Osteoblast (primary cell): Measurements from ENCODE around the gene CATSPERD. TPM values are rescaled to one million over a fixed set of nuclear protein-coding genes. Genes with fewer than 3 reads are reported as not detected.
A peak's percentile ranks its signal among the peaks of the same experiment; 100 is the strongest.

ENCODE experiments used
- DNase-seq: peaks from one replicate; pipeline ENCODE4 v3.0.0; 2011; ENCODE audit warnings: low spot score, mixed read lengths; ENCODE audit not compliant: insufficient read length; ENCODE audit errors: missing footprints
- H2AFZ ChIP-seq: 2 replicates; pipeline ENCODE4 v1.6.0; 2011; ENCODE audit warnings: mild to moderate bottlenecking, low read length
- H3K27ac ChIP-seq: 2 replicates; pipeline ENCODE4 v1.5.1; 2011; ENCODE audit warnings: mild to moderate bottlenecking, low read depth, low read length, moderate library complexity
- H3K27me3 ChIP-seq: 2 replicates; pipeline ENCODE4 v1.6.0; 2012; ENCODE audit warnings: mild to moderate bottlenecking, control low read depth, inconsistent platforms, low read length, moderate library complexity; ENCODE audit not compliant: insufficient read depth
- H3K36me3 ChIP-seq: 2 replicates; pipeline ENCODE4 v1.5.1; 2011; ENCODE audit warnings: mild to moderate bottlenecking, low read length, control low read depth, moderate library complexity; ENCODE audit not compliant: insufficient read depth
- H3K4me1 ChIP-seq: 2 replicates; pipeline ENCODE4 v1.5.1; 2011; ENCODE audit warnings: mild to moderate bottlenecking, low read length, control low read depth, moderate library complexity; ENCODE audit not compliant: insufficient read depth
- H3K4me2 ChIP-seq: 2 replicates; pipeline ENCODE4 v1.6.0; 2011; ENCODE audit warnings: mild to moderate bottlenecking, low read length; ENCODE audit not compliant: insufficient read depth
- H3K4me3 ChIP-seq: fragments of 200-600 bp; sonication (generic); 3 replicates; pipeline ENCODE4 v1.5.1; 2012; ENCODE audit warnings: mild to moderate bottlenecking, low read length, inconsistent platforms; ENCODE audit not compliant: insufficient read depth
- H3K79me2 ChIP-seq: 2 replicates; pipeline ENCODE4 v1.6.0; 2012; ENCODE audit warnings: mild to moderate bottlenecking, low read length, control low read depth, inconsistent platforms; ENCODE audit not compliant: insufficient read depth
- H3K9me3 ChIP-seq: 2 replicates; pipeline ENCODE4 v1.5.1; 2011; ENCODE audit warnings: low read depth, low read length, control low read depth
- H4K20me1 ChIP-seq: 2 replicates; pipeline ENCODE4 v1.6.0; 2012; ENCODE audit warnings: mild to moderate bottlenecking, low read length, control low read depth; ENCODE audit not compliant: insufficient read depth
- CTCF ChIP-seq: IDR thresholded peaks from 2 replicates; pipeline ENCODE4 v1.5.1; 2011; ENCODE audit warnings: mild to moderate bottlenecking, low read depth, low read length, moderate library complexity; ENCODE audit errors: extremely low read depth
- total RNA-seq: library from RNA; depleted of rRNA; stranded (reverse); fragments of >200 nt; gene quantifications from 2 replicates; pipeline ENCODE4 v1.2.3, GENCODE V29; 2012

The CATSPERD gene
- under 0.01 TPM in 2 replicates for total RNA-seq

DNA sequence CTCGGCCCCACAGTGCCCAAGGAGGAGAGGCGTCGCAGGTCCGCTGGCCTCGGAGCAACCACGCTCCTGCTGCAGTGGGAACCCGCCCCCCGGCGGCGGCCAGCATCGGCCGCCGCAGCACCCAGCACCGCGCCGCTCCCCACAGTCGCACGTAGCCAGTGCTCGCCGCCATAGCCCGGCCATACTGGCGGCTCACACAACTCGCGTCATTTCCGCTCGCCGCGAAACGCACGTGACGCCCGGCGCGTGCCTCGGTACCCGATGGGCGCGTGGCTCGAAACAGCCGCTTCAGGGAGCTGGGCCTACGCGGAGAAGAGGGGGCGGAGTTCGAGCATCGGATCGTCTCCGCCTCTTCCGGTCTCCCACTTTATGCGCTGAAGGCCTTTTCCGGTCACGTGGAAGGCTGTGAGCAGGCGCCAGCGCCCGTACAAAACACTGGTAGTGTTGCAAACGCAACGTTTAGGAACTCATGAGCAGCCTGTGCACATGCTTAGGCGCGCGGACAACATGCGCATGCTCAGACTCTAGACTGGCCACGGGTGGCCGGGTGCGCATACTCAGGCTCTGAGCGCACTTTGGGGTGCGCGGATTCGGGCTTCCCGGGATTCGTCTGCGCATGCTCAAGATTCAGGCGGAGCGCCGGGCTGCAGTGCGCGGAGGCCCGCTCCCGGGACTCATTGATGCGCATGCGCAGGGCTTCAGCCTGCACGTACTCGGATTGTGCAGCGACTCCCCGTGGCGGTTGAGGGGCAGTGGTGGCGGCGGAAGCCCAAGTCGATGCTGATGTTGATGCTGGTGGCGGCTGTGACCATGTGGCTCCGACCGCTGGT, at the start of gene CATSPERD, which contains the start of gene LONP1:
Gene CATSPERD, plus strand, starts transcription at position 677 of the 830 bp plus-strand sequence. Its CDS starts 101 bp downstream, at position 778.
Gene LONP1, minus strand, starts transcription at position 186 of the 830 bp plus-strand sequence. Its CDS starts 14 bp downstream, at position 172.
- Histone ChIP-seq H3K4me1 (peaks cover 23% of the 10 kb centered on the region), H3K27me3 (no peaks in the 10 kb centered on the region), H3K4me2 (peak within 1 kb of the TSS; percentile 95), H3K9me3 (no peaks in the 10 kb centered on the region), H3K36me3 (peaks cover 3% of the 10 kb centered on the region), H4K20me1 (peaks cover 15% of the 10 kb centered on the region), H2AFZ (peak within 1 kb of the TSS; percentile 94), H3K79me2 (peaks cover 43% of the 10 kb centered on the region), H3K27ac (peak within 1 kb of the TSS; percentile 98), H3K4me3 (peak within 1 kb of the TSS; percentile 95)
- peak; percentile 88 for TF ChIP-seq CTCF
- peak; percentile 99 for DNase-seq

DNA sequence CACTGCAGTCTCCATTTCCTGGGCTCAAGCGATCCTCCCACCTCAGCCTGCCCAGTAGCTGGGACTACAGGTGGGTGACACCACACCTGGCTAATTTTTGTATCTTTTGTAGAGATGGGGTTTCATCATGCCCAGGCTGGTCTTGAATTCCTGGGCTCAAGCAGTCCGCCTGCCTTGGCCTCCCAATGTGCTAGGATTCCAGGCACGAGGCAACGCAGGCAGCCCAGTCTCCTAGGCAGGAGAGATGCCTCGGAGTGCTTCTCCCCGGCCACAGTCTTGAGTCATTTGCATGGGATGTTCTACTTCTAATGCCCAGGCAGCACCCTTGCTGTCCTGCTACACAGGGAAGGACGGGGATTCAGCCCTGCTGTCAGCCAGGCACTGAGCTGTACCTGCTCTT, 48.8 kb upstream of the CATSPERD start:
- no peak for TF ChIP-seq CTCF
- Histone ChIP-seq H3K79me2 (peaks cover 5% of the 10 kb centered on the region), H3K9me3 (no peaks in the 10 kb centered on the region), H2AFZ (no peak overlapping the region), H3K4me2 (no peak overlapping the region), H3K36me3 (peaks cover 33% of the 10 kb centered on the region), H3K4me1 (no peaks in the 10 kb centered on the region), H3K4me3 (no peak overlapping the region), H3K27me3 (no peaks in the 10 kb centered on the region), H3K27ac (no peak overlapping the region), H4K20me1 (peaks cover 8% of the 10 kb centered on the region)
- DNase-seq = peak; percentile 41

DNA sequence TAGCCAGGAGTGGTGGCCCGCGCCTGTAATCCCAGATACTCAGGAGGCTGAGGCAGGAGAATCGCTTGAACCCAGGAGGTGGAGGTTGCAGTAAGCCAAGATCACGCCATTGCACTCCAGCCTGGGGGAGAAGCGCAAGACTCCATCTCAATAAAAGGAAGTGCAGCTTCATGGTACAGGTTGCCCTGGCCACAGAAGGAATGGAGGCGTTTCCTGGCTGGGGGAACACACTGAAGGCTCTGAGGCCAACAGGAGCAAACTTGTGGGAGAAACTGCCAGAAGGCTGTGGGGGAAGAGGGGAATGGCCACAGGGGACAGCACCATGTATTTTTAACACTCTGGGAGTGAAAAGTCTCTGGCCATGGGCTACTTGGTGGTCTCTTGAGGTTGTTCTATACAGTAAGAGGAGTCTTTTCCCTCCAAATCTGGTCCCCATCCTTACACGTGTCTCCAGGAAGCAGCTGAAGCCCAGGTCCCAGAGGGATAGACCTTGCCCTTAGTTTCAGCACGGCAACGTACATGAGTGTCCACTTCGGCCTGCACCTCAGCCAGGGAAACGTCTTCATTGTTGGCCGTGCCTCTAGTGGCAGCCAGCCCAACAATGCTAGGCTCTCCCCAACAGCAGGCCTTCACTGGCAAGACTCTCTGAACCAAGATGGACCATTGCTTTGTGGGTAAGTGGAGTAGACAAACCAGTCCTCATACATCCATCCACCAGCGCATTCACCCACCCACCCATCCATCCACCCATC, 47.6 kb upstream of the CATSPERD start:
- Histone ChIP-seq H3K27ac (no peak overlapping the region), H4K20me1 (no peaks in the 10 kb centered on the region), H2AFZ (no peak overlapping the region), H3K9me3 (no peaks in the 10 kb centered on the region), H3K4me3 (no peak overlapping the region), H3K79me2 (peaks cover 2% of the 10 kb centered on the region), H3K27me3 (no peaks in the 10 kb centered on the region), H3K4me1 (no peaks in the 10 kb centered on the region), H3K4me2 (no peak overlapping the region), H3K36me3 (peaks cover 21% of the 10 kb centered on the region)
- peak; percentile 55 for DNase-seq
- TF ChIP-seq CTCF = no peak

DNA sequence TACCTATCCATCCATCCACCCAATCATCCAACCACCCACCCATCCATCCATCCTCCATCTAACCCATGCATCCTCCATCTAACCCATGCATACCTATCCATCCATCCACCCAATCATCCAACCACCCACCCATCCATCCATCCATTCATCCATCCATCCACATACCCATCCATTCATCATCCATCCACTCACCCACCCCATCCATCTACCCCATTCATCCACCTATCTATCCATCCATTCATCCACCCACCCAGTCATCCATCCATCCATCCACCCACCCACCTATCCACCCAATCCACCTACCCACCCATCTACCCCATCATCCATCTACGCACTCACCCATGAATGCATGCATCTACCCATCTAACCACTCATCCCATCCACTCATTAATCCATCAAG, 46.7 kb upstream of the CATSPERD start:
- TF ChIP-seq CTCF = no peak
- no peak for DNase-seq
- Histone ChIP-seq H3K4me1 (no peaks in the 10 kb centered on the region), H3K27ac (no peak overlapping the region), H3K79me2 (peaks cover 2% of the 10 kb centered on the region), H3K27me3 (no peaks in the 10 kb centered on the region), H3K36me3 (peaks cover 12% of the 10 kb centered on the region), H3K4me3 (no peak overlapping the region), H3K4me2 (no peak overlapping the region), H4K20me1 (no peaks in the 10 kb centered on the region), H3K9me3 (no peaks in the 10 kb centered on the region), H2AFZ (no peak overlapping the region)
